ENCODE measurements around the gene ZBED2. TPM values are rescaled to one million over a fixed set of nuclear protein-coding genes. Genes with fewer than 3 reads are reported as not detected.
A peak's percentile ranks its signal among the peaks of the same experiment; 100 is the strongest.

ZBED2 gene
- total RNA-seq, 1 donor from 2014 or later = not detected

- no peak for DNase-seq (ENCODE audit: low spot score)
- Mint-ChIP-seq H3K9me3 (ENCODE audit: unreplicated experiment) (no peaks in the 10 kb centered on the region), H3K36me3 (ENCODE audit: low read depth, unreplicated experiment) (no peaks in the 10 kb centered on the region), H3K27ac (ENCODE audit: unreplicated experiment) (no peak overlapping the region), H3K4me1 (ENCODE audit: unreplicated experiment) (no peaks in the 10 kb centered on the region), H3K27me3 (ENCODE audit: unreplicated experiment) (no peaks in the 10 kb centered on the region), H3K4me3 (ENCODE audit: unreplicated experiment) (no peak overlapping the region)
- TF ChIP-seq CTCF (IDR thresholded peaks at IDR 0.05; ENCODE audit: unreplicated experiment) = no peak
Observed at GRCh38 chr3:111627092-111627491, 31.9 kb upstream of the ZBED2 start.

GRCh38 chr3:111621535-111621934 is 26.4 kb upstream of the ZBED2 start:
- Mint-ChIP-seq H3K4me1 (ENCODE audit: unreplicated experiment) (no peaks in the 10 kb centered on the region), H3K4me3 (ENCODE audit: unreplicated experiment) (no peak overlapping the region), H3K36me3 (ENCODE audit: low read depth, unreplicated experiment) (no peaks in the 10 kb centered on the region), H3K27me3 (ENCODE audit: unreplicated experiment) (no peaks in the 10 kb centered on the region), H3K27ac (ENCODE audit: unreplicated experiment) (no peak overlapping the region), H3K9me3 (ENCODE audit: unreplicated experiment) (no peaks in the 10 kb centered on the region)
- TF ChIP-seq CTCF (IDR thresholded peaks at IDR 0.05; ENCODE audit: unreplicated experiment) = peak; percentile 63
- peak; percentile 52 for DNase-seq (ENCODE audit: low spot score)

GRCh38 chr3:111619833-111620232 is 24.7 kb upstream of the ZBED2 start:
- no peaks in the 10 kb centered on the region for H3K36me3 Mint-ChIP-seq (ENCODE audit: low read depth, unreplicated experiment)
- no peaks in the 10 kb centered on the region for H3K9me3 Mint-ChIP-seq (ENCODE audit: unreplicated experiment)
- H3K27ac Mint-ChIP-seq (ENCODE audit: unreplicated experiment) = no peak overlapping the region
- no peak overlapping the region for H3K4me3 Mint-ChIP-seq (ENCODE audit: unreplicated experiment)
- no peak for TF ChIP-seq CTCF (IDR thresholded peaks at IDR 0.05; ENCODE audit: unreplicated experiment)
- peaks cover 4% of the 10 kb centered on the region for H3K4me1 Mint-ChIP-seq (ENCODE audit: unreplicated experiment)
- DNase-seq (ENCODE audit: low spot score) = no peak
- H3K27me3 Mint-ChIP-seq (ENCODE audit: unreplicated experiment) = peaks cover 4% of the 10 kb centered on the region

- TF ChIP-seq CTCF (IDR thresholded peaks at IDR 0.05; ENCODE audit: unreplicated experiment) = no peak
- Mint-ChIP-seq H3K4me3 (ENCODE audit: unreplicated experiment) (no peak overlapping the region), H3K27ac (ENCODE audit: unreplicated experiment) (no peak overlapping the region), H3K36me3 (ENCODE audit: low read depth, unreplicated experiment) (no peaks in the 10 kb centered on the region), H3K9me3 (ENCODE audit: unreplicated experiment) (no peaks in the 10 kb centered on the region), H3K27me3 (ENCODE audit: unreplicated experiment) (peaks cover 4% of the 10 kb centered on the region), H3K4me1 (ENCODE audit: unreplicated experiment) (peaks cover 4% of the 10 kb centered on the region)
- DNase-seq (ENCODE audit: low spot score) = no peak
Observed at GRCh38 chr3:111618945-111619344, 23.8 kb upstream of the ZBED2 start.

- Mint-ChIP-seq H3K36me3 (ENCODE audit: low read depth, unreplicated experiment) (no peaks in the 10 kb centered on the region), H3K9me3 (ENCODE audit: unreplicated experiment) (no peaks in the 10 kb centered on the region), H3K27ac (ENCODE audit: unreplicated experiment) (no peak overlapping the region), H3K4me1 (ENCODE audit: unreplicated experiment) (peaks cover 4% of the 10 kb centered on the region), H3K4me3 (ENCODE audit: unreplicated experiment) (no peak overlapping the region), H3K27me3 (ENCODE audit: unreplicated experiment) (peaks cover 4% of the 10 kb centered on the region)
- TF ChIP-seq CTCF (IDR thresholded peaks at IDR 0.05; ENCODE audit: unreplicated experiment) = no peak
- no peak for DNase-seq (ENCODE audit: low spot score)
Observed at GRCh38 chr3:111617912-111618601, 22.9 kb upstream of the ZBED2 start.
